Gastroesophageal sphincter (tissue), 3 donors: ENCODE measurements around the gene NPVF.

Source experiments
- CTCF ChIP-seq, 4 experiments: fragments of 200-600 bp in 2 of 4; fragments of 450-650 bp in 2 of 4; sonication (generic) in 1 of 4; IDR thresholded peaks; one replicate each; pipeline ENCODE4 v1.5.1; 2017 to 2019; ENCODE audit warnings: antibody characterized with exemption in 4 of 4, mild to moderate bottlenecking in 2 of 4, moderate library complexity in 2 of 4
- EP300 ChIP-seq: sonication (generic); formaldehyde crosslinking; IDR thresholded peaks from one replicate; pipeline ENCODE4 v1.6.1; 2017; ENCODE audit warnings: antibody characterized with exemption, mild to moderate bottlenecking
- POLR2A ChIP-seq, 2 donors: fragments of 450-650 bp; IDR thresholded peaks; one replicate each; pipeline ENCODE4 v1.6.1; 2017; ENCODE audit warnings: antibody characterized with exemption in 2 of 2, mild to moderate bottlenecking in 2 of 2, moderate library complexity in 1 of 2

- TF ChIP-seq CTCF (IDR thresholded peaks at IDR 0.05) (no peak), POLR2A (IDR thresholded peaks at IDR 0.05) (no peak), EP300 (no peak)
These were observed 46.8 kb downstream of the NPVF start for GRCh38 chr7:25181532-25181931.
